ENCODE data around the gene DNAH11.

DNA sequence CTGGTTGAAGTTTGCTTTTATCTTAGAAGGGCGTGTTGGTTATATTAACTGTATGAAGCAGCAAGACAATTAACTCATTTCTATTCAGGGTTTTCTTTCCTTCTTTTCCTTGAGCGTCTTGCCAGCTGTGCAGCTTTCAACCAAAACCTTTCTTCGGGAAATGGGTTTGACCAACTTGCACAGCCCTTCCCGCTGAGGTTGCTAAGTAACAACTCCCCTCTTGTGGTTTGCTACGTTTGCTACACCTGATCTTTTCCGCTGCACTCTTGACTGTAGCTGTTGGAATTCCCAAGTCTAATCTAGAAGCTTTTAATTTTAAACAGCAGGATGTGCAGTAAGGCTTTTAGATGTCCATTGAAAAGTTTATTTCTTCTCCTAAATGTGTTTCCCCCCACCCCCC, 286.0 kb downstream of the DNAH11 start:
- TF ChIP-seq CTCF (IDR thresholded peaks at IDR 0.05; ENCODE audit: poor library complexity, severe bottlenecking) = no peak
- no peak for TF ChIP-seq SMC3 (conservative IDR thresholded peaks at IDR 0.05; ENCODE audit: poor library complexity)
- TF ChIP-seq EZH2 (IDR thresholded peaks at IDR 0.05; ENCODE audit: borderline replicate concordance, insufficient read depth, low read length, poor library complexity, severe bottlenecking) = no peak
- TF ChIP-seq TAF1 (IDR thresholded peaks at IDR 0.05; ENCODE audit: low read depth) = no peak

Data from neural cell (in vitro differentiated cells).